GM18519 (cell line): Measurements from ENCODE around the gene TTBK2.

ENCODE experiments used
- ATAC-seq: cut with Tn5 transposase; IDR thresholded peaks from one replicate; pipeline ENCODE4 v1.9.1; 2021; ENCODE audit warnings: mild to moderate bottlenecking, moderate library complexity; ENCODE audit not compliant: unreplicated experiment, low FRiP score

Gene TTBK2

DNA sequence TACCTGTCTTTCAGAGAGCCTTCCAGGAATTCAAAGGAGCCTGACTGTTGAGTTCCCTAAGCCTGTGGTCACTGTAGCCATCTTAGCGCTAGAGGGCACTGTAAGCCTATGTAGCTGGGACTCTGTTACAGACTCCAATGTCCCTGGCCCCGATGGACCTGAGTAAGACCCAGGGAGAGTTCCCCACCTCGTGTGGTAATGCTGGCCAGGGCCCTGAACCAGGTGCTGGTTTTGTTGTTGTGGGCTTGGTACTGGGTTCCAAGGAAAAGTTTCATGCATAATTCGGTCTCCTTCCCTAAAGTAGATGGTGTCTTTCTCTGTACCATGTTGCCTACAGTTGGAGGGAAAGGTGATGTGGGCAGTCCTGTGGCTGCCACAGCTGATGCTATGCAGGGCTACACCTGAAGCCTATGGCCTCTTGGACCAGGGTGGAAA is 216.1 kb downstream of the TTBK2 start:
- no peak for ATAC-seq

DNA sequence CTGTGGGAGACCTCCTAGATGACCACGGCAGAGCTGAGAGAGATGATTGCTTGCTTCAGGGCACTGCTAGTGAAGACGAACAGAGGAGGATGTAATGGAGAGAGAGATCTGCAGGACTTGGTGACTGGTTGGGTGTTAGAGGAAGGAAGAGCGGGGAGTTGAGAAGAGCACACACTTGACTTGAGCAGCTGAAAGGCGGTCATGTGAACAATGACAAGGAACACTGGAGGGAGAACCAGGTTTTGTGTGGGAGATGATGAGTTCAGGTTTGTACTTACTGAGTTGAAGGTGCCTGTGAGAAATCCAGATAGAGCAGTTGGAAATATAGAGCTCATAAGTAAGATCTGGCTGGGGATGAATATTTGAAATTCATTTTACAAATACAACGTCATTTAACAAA is 224.0 kb downstream of the TTBK2 start:
- ATAC-seq, result no peak

DNA sequence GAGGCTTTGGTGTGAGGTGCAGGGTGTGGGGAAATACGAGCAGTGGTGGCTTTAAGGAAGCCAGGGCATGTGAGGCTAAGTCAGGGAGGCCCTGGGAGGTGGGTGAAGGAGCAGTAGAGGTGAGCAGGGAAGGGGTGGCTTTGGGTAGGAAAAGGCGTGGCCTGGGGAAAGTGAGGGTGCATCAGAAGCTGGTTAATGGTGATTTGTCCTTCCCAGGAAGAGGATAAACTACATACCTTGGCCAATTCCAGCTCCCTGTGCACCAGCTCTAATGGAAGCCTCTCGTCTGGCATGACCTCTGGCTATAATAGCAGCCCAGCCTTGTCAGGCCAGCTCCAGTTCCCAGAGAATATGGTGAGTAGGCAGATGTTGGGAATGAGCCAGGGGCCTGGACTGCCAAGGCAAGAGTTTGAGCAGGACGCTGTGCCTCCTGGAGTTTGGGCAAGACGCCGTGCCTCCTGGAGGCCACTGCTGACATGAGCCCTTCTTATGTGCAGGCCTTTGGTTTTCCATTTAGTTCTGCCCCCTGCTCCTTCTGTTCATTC is 225.0 kb downstream of the TTBK2 start:
- ATAC-seq, result no peak

DNA sequence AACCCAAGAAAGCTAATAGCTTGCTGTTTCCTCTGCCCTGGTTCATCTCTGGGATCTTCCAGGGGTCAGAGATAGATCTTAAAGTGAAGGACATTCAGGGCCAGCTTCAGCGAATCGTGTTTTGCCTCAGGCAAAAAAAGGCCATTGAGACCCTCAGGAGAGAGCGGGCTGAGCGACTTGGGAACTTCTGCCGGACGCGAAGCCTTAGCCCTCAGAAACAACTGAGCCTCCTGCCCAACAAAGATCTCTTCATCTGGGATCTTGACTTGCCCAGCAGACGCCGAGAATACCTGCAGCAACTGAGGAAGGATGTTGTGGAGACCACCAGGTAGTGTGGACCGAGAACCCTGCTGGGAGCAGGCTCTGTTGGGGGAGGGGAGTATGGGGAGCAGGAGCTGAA is 226.2 kb downstream of the TTBK2 start:
- ATAC-seq, result no peak

DNA sequence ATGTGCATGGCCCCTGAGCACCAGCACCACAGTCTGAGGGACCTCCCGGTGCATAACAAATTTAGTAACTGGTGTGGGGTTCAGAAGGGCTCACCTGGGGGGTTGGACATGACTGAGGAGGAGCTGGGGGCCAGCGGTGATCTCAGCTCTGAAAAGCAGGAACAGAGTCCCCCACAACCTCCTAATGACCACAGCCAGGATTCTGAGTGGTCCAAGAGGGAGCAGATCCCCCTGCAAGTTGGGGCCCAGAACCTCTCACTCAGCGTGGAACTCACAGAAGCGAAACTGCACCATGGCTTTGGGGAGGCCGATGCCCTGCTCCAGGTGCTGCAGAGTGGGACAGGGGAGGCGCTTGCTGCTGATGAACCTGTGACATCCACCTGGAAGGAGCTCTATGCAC is 226.6 kb downstream of the TTBK2 start:
- no peak for ATAC-seq

DNA sequence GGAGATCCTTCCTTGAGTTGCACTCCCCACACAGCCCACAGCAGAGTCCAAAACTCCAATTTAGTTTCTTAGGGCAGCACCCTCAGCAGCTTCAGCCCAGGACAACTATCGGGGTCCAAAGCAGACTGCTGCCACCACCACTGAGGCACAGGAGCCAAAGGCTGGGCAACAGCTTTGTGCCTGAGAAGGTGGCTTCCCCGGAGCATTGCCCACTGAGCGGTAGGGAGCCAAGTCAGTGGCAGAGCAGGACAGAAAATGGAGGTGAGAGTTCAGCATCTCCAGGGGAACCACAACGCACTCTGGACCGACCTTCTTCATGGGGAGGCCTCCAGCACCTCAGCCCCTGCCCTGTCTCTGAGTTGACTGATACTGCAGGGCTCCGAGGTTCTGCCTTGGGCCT is 227.1 kb downstream of the TTBK2 start:
- ATAC-seq, result no peak

DNA sequence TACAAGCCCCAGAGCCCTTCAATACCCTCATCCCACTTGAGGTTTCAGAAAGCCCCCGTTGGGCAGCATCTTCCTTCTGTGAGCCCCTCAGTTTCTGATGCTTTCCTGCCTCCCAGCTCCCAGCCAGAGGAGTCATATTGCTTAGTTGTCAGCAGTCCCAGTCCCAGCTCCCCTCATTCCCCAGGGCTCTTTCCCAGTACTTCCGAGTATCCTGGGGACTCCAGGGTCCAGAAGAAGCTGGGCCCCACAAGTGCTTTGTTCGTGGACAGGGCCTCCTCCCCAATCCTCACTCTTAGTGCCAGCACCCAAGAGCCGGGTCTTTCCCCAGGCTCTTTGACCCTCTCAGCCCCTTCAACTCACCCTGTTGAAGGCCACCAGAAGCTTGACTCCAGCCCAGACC is 227.6 kb downstream of the TTBK2 start:
- no peak for ATAC-seq

- ATAC-seq, result no peak
Observed at GRCh38 chr15:42692536-42692935, 228.0 kb downstream of the TTBK2 start.

DNA sequence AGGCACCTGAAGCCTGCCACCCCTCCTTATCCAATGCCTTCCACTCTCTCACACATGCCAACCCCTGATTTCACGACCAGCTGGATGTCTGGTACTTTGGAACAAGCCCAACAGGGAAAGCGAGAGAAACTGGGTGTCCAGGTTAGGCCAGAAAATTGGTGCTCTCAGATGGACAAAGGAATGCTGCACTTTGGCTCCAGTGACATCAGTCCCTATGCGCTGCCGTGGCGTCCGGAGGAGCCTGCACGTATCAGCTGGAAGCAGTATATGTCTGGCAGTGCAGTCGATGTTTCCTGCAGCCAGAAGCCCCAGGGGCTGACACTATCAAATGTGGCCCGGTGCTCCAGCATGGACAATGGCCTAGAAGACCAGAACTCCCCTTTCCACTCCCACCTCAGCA is 228.8 kb downstream of the TTBK2 start:
- no peak for ATAC-seq

DNA sequence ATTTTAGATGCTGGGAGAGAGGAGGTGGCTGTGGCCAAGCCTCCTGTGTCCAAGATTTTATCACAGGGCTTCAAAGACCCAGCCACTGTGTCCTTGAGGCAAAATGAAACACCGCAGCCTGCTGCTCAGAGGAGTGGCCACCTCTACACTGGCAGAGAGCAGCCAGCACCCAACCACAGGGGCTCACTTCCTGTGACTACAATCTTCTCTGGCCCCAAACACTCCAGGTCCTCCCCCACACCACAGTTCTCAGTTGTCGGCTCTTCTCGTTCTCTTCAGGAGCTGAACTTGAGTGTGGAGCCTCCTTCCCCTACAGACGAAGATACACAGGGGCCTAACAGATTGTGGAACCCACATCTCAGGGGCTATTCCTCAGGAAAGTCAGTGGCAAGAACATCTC is 229.3 kb downstream of the TTBK2 start:
- no peak for ATAC-seq
